Right lobe of liver (tissue), 6 donors: ENCODE measurements around the gene C1orf87. TPM values are rescaled to one million over a fixed set of nuclear protein-coding genes. Genes with fewer than 3 reads are reported as not detected.

Experiments used
- ATAC-seq, 4 donors: fragments of 200-7000 bp; cut with Tn5 transposase; one replicate each; pipeline ENCODE4 v1.9.1; 2020; ENCODE audit warnings: mild to moderate bottlenecking in 4 of 4, moderate library complexity in 4 of 4
- DNase-seq, 3 donors: peaks; one replicate each; pipeline ENCODE4 v3.0.0-alpha.2; 2020
- H3K27ac ChIP-seq, 3 donors: fragments of 200-600 bp; one replicate each; pipeline ENCODE4 v1.8.0; 2022
- H3K27me3 ChIP-seq, 2 donors: fragments of 200-600 bp; one replicate each; pipeline ENCODE4 v1.8.0; 2022
- H3K36me3 ChIP-seq, 4 donors: fragments of 200-600 bp; sonication (generic) in 1 of 4; one replicate each; pipeline versions ENCODE4 v1.5.1 to v1.8.0; 2017 to 2022; ENCODE audit warnings: control low read depth in 1 of 4
- H3K4me1 ChIP-seq, 4 donors: fragments of 200-600 bp; sonication (generic) in 1 of 4; one replicate each; pipeline versions ENCODE4 v1.5.1 to v1.8.0; 2017 to 2022; ENCODE audit warnings: control low read depth in 1 of 4
- H3K4me3 ChIP-seq, 3 donors: fragments of 200-600 bp; one replicate each; pipeline ENCODE4 v1.8.0; 2022
- H3K9me3 ChIP-seq, 4 donors: fragments of 200-600 bp; sonication (generic) in 1 of 4; one replicate each; pipeline versions ENCODE4 v1.5.1 to v1.8.0; 2017 to 2022; ENCODE audit warnings: control low read depth in 1 of 4
- CTCF ChIP-seq, 4 donors: fragments of 200-600 bp in 3 of 4; fragments of 450-650 bp in 1 of 4; IDR thresholded peaks; one replicate each; pipeline versions ENCODE4 v1.5.1 to v1.8.0; 2016 to 2022; ENCODE audit warnings: antibody characterized with exemption in 4 of 4, mild to moderate bottlenecking in 2 of 4
- POLR2A ChIP-seq: fragments of 450-650 bp; IDR thresholded peaks from one replicate; pipeline ENCODE4 v1.6.1; 2017; ENCODE audit warnings: antibody characterized with exemption, mild to moderate bottlenecking
- WGBS: methylation state at CpG from one replicate; pipeline ENCODE4 v1.1.6; 2018; ENCODE audit warnings: low coverage, low lambda C conversion rate; ENCODE audit not compliant: insufficient coverage; ENCODE audit errors: missing lambda C conversion rate; 5-methylcytosine and 5-hydroxymethylcytosine counted together
- intact Hi-C, 2 donors: fragments of 100-400 bp; cut with DNase I; formaldehyde crosslinking; loops; one replicate each; pipeline versions ENCODE4 v1.11.2 to v1.14.1; 2022
- total RNA-seq, 6 experiments: library from RNA; depleted of rRNA in 2 of 6; stranded (reverse); fragments of >200 nt in 2 of 6; fragmentation: NEBNext Ultra II Directional in 3 of 6; extraction: Animal tissue kit (Norgen Biotek cat#: 25700) in 3 of 6; gene quantifications; one replicate each; pipeline versions ENCODE4 v1.1.0 to v1.2.4, GENCODE V29; 2016 to 2023
- donor health status: DM: no; HTN: yes; CAD: no.
- donor health status: DM: no; HTN: no; CAD: no.
- donor health status: DM: no; HTN: no; CAD: no.
- donor health status: DM: no; HTN: yes; CAD: no.
- donor health status: DM: no; HTN: yes; CAD: no.

Gene C1orf87
- total RNA-seq, 6 experiments from 2014 or later, result not detected

DNA sequence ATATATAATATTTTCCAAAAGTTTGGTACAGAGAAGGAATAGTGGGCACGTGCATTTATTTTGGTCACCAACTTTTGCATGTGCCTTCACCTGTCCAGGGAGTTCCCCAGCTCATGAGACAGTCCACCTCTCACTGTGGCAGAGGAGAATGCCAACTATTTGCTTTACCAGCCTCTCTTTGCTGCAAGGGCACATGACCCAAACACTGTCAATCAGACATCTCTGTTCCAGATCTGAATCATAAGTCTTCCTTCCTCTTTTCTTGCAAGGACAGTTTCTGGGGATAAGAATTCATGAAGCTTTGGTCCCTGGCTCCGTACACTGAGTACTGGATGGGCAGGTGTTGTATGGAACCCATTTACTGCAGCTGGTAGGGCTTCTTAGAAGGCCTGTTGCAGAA, 38.6 kb downstream of the C1orf87 start:
- WGBS, result 56% methylated on average over 2 of the region's 2 CpGs
- no peaks in the 10 kb centered on the region for H3K36me3 ChIP-seq
- H3K27ac ChIP-seq, result no peak overlapping the region
- TF ChIP-seq POLR2A (no peak), CTCF (IDR thresholded peaks at IDR 0.05) (no peak)
- H3K4me3 ChIP-seq, result no peak overlapping the region
- no peaks in the 10 kb centered on the region for H3K27me3 ChIP-seq
- intact Hi-C loops, result no loop called here
- DNase-seq, result no peak
- no peak for ATAC-seq
- no peaks in the 10 kb centered on the region for H3K4me1 ChIP-seq
- H3K9me3 ChIP-seq, result no peaks in the 10 kb centered on the region

DNA sequence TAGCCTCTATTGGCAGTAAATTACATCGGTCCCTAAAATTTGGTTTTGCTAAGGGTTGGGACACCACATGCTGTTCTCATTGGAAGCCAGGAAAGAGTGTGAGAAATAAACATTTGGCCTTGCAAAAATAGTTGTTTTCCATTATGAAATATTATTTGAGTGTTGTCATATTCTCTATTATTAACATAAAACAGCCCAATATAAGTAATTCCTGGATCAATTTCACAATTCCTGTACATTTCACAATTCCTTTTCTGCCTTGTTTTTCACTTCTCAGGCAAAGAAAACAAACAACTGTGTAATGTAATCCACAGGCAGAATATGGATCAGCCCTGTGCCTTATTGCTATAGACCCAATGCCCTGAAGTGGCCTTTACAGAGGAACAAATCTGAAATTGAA, 40.5 kb downstream of the C1orf87 start:
- TF ChIP-seq CTCF (IDR thresholded peaks at IDR 0.05) (no peak), POLR2A (no peak)
- 89% methylated on average over 1 of the region's 1 CpG for WGBS
- ATAC-seq (no peak), DNase-seq (no peak)
- H3K27ac ChIP-seq, result no peak overlapping the region
- H3K27me3 ChIP-seq, result no peaks in the 10 kb centered on the region
- H3K9me3 ChIP-seq, result no peaks in the 10 kb centered on the region
- no peaks in the 10 kb centered on the region for H3K36me3 ChIP-seq
- H3K4me1 ChIP-seq, result no peaks in the 10 kb centered on the region
- H3K4me3 ChIP-seq, result no peak overlapping the region
- intact Hi-C loops, result no loop called here

DNA sequence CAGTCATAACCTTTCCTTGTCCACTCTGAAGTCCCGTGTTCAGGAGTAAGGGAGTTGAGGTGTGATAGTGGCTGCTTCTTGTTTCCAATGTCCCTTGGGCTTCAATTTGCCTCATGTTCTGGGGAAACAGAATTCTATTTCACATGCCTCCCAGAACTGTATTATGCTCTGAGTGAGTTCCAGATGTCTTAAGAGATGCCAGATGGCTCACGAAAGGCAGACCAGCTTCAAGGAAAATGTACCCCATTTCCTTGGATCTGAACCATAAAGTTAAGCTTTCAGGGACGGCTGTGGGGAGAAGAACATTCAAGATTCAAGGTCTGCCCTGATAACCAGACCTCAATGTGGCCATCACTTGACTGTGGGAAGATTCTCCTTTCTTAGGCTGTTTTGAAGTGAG, 42.4 kb downstream of the C1orf87 start:
- DNase-seq, result no peak
- WGBS, result 56% methylated on average over 3 of the region's 3 CpGs

DNA sequence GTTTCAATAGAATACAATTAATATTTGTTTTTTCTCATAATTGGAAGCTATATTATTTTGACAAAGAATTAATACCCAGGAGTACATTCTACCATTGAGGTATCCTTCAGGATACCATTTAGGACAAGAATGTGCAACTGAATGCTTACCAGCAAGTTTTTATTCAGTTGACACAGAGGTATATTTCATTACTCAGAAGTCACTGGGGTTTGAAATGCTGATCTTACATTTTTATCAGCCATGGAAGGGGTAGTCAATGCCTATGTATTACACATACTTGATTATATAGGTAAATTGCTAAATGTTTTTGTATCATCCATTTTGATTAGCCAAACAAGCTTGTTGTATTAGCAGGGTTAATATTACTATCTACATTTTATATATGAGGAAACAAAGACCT, 48.0 kb downstream of the C1orf87 start:
- H3K9me3 ChIP-seq, result no peaks in the 10 kb centered on the region
- no peak for DNase-seq
- H3K4me1 ChIP-seq, result no peaks in the 10 kb centered on the region
- intact Hi-C loops, result no loop called here
- H3K27ac ChIP-seq, result no peak overlapping the region
- no peaks in the 10 kb centered on the region for H3K27me3 ChIP-seq
- H3K36me3 ChIP-seq, result no peaks in the 10 kb centered on the region
- no peak for ATAC-seq
- H3K4me3 ChIP-seq, result no peak overlapping the region
- no peak for TF ChIP-seq CTCF (IDR thresholded peaks at IDR 0.05)
- no peak for TF ChIP-seq POLR2A

More for the DNA sequence above, 42.4 kb downstream of the C1orf87 start:
- intact Hi-C loops, result no loop called here
- Histone ChIP-seq H3K4me1 (no peaks in the 10 kb centered on the region), H3K27ac (no peak overlapping the region), H3K4me3 (no peak overlapping the region), H3K9me3 (no peaks in the 10 kb centered on the region), H3K27me3 (no peaks in the 10 kb centered on the region), H3K36me3 (no peaks in the 10 kb centered on the region)
- TF ChIP-seq POLR2A (no peak), CTCF (IDR thresholded peaks at IDR 0.05) (no peak)
- ATAC-seq, result no peak

DNA sequence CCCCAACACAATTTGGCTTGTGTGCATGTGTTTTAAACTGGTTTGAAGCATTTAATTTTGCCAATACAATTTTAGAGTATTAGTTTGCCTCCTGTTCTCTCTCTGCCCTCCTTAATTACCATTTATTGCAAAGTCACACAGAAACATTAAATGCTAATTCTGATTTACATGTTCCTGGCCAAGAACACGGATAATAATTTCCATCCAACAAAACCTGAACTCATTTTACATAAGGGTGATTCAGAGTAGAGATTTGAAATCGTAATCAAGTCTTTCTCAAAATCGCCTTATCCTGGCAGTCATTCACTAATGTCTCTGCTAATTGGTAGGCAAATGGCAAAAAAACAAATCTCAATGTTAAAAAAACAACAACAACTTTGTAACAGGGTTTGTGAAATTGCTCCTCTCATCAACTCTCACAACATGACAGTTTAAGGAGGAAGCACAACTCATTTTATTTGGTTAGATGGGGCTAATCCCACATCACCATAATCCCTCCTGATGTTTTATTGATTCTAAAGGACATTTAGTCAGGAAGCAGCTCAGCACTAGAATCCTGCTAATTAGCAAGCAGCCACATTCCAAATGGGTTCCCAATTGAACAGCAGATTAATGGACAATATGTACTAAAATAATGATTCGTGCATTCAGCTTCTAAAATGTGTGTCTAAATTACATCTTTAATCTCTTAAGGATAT, 55.9 kb downstream of the C1orf87 start:
- 57% methylated on average over 4 of the region's 4 CpGs for WGBS
- Histone ChIP-seq H3K9me3 (no peaks in the 10 kb centered on the region), H3K4me3 (no peak overlapping the region), H3K27me3 (no peaks in the 10 kb centered on the region), H3K36me3 (no peaks in the 10 kb centered on the region), H3K4me1 (no peaks in the 10 kb centered on the region), H3K27ac (no peak overlapping the region)
- DNase-seq (no peak), ATAC-seq (no peak)
- TF ChIP-seq CTCF (IDR thresholded peaks at IDR 0.05) (no peak), POLR2A (no peak)
- intact Hi-C loops, result no loop called here
